GM19351 (cell line): ENCODE results near the gene LIMK1.
"Not testable (repeated sequence)": the region's sequence is repeated elsewhere in the genome, so short reads cannot be mapped to it uniquely, and the experiment has no call there.

ENCODE experiments used
- ATAC-seq: cut with Tn5 transposase; IDR thresholded peaks from one replicate; pipeline ENCODE4 v1.9.1; 2021; ENCODE audit warnings: mild to moderate bottlenecking, moderate library complexity; ENCODE audit not compliant: unreplicated experiment

Gene LIMK1

DNA sequence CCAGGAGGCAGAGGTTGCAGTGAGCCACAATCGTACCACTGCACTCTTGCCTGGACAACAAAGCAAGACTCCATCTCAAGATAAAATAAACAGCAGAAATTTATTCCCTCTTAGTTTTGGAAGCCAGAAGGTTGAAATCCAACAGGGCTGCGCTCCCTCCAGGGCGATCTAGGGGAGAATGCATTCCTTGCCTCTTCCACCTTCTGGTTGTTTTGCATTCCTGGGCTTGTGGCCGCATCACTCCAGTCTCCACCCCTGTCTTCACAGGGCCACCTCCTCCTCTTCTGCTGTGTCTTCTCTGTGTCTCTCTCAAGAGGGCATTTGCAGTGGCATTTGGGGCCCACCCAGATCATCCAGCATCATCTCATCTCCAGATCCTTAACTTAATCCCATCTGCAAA is 36.2 kb downstream of the LIMK1 start:
- ATAC-seq, result no peak

DNA sequence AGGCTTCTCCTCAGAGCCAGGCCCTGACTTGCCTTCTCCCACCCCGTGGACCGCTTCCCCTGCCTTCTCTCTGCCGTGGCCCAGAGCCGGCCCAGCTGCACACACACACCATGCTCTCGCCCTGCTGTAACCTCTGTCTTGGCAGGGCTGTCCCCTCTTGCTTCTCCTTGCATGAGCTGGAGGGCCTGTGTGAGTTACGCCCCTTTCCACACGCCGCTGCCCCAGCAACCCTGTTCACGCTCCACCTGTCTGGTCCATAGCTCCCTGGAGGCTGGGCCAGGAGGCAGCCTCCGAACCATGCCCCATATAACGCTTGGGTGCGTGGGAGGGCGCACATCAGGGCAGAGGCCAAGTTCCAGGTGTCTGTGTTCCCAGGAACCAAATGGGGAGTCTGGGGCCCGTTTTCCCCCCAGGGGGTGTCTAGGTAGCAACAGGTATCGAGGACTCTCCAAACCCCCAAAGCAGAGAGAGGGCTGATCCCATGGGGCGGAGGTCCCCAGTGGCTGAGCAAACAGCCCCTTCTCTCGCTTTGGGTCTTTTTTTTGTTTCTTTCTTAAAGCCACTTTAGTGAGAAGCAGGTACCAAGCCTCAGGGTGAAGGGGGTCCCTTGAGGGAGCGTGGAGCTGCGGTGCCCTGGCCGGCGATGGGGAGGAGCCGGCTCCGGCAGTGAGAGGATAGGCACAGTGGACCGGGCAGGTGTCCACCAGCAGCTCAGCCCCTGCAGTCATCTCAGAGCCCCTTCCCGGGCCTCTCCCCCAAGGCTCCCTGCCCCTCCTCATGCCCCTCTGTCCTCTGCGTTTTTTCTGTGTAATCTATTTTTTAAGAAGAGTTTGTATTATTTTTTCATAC is 38.0 kb downstream of the LIMK1 start:
- ATAC-seq, result no peak

DNA sequence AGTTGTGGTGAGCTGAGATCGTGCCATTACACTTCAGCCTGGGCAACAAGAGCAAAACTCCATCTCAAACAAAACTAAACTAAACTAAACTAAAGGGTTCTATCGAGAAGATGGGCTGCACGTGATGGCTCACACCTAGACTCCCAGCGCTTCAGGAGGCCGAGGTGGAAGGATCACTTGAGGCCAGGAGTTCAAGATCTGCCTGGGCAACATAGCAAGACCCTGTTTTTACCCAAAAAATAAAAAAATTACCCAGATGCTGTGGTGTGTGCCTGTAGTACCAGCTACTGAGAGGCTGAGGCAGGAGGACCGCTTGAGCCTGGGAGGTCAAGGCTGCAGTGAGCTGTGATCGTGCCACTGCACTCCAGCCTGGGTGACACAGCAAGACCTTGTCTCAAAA is 40.3 kb downstream of the LIMK1 start:
- ATAC-seq, result not testable (repeated sequence)

DNA sequence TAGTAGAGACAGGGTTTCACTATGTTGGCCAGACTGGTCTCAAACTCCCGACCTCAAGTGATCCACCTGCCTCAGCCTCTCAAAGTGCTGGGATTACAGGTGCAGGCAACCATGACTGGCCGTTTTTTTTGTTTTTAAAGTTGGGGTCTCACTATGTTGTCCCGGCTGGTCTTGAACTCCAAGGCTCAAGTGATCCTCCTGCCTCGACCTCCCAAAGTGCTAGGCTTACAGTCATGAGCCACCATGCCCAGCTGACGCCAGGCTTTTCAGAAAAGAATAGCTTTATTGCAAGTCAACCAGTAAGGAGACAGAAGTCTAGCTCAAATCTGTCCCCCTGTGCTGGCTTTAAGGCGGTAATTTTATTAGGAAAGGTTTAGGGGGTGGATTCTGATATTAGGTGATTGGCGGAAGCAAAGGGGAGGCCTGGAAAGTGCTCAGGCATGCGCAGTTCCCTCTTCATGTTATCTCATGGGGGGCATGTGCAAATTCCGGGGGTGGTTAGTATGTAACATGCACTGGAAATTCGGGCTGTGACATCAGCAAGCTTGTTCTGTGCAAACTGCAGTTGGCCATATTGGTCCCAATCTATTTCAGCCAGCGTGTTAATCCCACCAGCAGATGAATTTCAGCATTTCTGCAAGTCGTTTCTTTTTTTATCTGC is 42.7 kb downstream of the LIMK1 start:
- no peak for ATAC-seq

DNA sequence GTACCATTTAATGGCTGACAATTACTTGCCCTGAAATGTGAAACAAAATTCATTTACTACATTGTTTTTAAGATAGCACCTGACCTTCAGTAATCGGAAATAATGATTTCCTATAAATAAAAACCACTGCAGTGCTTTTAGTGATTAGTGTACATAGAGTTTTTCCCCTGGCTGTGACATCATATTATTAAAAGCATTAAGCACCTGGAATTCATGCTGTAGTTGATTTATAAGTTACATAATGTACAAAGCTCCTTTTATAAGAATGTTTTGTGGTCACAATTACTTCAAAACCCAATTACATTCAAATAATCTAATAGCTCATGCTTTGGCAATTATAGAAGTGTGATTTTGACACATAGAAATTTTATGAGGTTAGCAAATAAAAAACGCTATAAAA is 46.3 kb downstream of the LIMK1 start:
- no peak for ATAC-seq

DNA sequence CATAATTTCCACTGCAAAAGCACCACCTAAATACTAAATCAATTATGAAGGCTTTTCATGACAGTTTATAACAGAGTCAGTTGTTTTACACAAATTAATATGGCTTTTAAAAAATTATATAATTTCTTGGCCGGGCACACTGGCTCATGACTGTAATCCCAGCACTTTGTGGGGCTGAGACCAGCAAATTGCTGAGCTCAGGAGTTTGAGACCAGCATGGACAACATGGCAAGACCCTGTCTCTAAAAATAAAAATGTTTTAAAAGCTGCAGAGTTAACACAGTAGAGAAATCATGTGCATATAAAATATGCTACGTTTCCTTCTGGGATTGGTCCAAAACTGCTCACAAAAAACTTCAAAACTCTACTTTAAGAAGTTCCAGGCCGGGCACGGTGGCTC is 46.9 kb downstream of the LIMK1 start:
- no peak for ATAC-seq

DNA sequence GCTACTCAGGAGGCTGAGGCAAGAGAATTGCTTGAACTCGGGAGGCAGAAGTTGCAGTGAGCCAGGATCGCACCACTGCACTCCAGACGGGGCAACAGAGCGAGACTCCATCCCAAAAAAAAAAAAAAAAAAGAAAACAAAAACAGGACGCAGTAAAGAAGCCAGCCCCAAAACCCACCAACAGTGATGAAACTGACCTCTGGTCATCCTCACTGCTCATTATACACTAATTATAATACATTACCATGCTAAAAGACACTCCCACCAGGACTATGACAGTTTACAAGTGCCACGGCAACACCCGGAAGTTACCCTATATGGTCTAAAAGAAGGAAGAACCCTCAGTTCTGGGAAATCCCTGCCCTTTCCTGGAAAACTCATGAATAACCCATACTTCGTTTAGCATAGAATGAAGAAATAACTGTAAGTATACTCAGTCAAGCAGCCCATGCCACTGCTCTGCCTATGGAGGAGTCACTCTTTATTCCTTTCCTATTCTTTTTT is 50.6 kb downstream of the LIMK1 start:
- no peak for ATAC-seq

DNA sequence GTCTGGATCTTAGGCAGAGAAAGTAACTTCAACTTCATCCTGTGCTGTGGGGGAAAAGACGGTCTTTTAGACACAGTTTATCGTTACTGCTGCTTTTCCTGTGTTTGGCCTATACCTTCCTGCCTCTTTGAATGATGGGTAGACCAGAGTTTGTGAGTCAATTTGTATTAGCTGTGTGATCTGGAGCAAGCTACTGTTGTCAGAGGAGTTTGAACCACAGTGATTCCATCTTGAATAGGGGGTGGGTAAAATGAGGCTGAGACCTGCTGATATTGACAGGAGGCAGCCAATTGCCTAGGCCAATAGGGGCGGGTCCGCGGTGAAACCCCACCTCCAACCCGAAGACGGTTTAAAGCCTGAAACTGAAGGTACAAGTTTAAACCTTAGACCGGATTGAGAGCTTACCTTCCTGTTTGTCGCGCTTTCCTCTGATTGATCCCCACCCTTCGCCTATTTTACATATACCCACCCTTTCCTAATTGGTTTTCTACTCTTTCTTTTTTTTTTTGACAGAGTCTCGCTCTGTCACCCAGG is 54.8 kb downstream of the LIMK1 start:
- no peak for ATAC-seq

DNA sequence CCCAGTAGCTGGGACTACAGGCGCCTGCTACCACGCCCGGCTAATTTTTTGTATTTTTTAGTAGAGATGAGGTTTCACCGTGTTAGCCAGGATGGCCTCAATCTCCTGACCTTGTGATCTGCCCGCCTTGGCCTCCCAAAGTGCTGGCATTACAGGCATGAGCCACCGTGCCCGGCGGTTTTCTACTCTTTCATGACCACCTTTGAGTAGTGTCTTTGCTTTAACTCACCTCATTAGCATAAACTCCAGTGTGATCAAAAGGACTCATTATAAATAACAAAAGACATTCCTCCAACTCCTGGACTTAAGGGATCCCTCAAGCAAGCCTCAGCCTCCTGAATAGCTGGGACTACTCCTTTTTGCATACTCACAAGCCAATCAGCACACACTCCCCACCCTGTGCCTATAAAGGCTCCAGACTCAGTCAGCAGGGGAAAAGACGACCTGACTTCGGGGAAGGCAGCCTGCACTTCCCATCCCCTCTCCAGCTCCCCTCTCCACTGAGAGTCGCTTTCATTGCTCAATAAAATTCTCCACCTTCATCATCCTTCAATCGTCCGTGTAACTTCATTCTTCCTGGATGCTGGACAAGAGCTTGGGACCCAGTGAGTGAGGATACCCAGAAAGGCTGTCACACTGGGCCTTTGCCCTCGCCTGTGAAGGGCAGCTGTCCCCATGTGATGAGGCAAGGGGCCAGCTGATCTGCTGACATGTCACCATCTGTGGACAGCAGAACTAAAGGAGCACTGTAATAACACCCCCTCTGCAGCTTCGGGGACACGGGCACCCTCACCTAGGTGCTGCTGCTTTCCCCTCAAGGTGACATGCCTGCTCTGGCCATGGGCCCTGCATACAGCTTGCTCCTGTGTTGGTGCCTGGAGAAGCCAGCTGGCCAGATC is 55.6 kb downstream of the LIMK1 start:
- no peak for ATAC-seq

DNA sequence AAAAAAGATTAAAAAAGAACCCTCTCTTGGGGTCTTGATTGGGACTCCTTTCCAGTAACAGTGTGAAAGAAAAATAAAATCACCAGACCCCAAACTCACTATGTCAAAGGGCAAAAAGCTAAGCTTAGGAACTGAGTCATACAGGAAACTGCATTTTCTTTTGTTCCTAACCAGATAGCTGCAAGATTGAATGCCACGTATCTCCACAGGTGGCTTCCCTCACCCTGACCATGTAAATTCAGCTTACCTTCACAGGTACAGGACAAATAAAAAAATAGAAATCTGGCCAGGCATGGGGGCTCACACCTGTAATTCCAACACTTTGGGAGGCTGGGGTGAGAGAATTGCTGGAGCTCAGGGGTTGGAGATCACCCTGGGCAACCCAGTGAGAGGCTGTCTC is 58.1 kb downstream of the LIMK1 start:
- no peak for ATAC-seq

DNA sequence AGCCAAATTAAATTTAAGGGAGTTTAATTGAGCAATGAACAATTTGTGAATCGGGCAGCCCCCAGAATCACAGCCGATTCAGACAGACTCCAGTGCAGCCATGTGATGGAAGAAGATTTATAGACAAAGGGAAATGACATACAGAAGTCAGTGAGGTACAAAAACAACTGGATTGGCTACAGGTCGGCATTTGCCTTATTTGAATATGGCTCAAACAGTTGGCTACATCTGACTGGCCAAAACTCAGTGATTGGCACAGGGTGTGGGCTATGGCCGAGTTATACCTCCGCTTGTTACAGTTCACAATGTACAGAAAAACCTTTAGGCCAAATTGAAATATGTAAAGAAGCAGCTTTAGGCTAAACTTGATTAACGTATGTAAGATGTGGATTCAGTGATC is 59.8 kb downstream of the LIMK1 start:
- ATAC-seq, result no peak

DNA sequence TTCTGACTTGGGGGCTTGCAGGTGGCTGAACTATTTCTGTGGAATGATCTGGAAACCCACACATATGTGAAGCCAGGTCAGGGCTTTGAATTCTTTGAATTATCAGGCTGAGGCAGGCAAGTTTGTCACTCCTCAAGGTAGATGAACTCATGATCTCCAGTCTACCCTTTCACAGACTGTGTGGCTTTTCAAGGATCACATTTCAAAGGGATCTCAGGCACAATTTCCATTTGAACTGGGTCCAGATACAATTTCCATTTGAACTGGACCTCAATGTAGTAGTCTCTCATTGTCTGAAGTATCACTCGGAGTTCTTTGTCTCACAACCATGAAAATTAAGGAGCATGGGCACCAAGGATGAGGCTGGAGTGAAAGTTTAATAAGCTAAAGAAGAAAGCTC is 64.9 kb downstream of the LIMK1 start:
- ATAC-seq, result no peak

DNA sequence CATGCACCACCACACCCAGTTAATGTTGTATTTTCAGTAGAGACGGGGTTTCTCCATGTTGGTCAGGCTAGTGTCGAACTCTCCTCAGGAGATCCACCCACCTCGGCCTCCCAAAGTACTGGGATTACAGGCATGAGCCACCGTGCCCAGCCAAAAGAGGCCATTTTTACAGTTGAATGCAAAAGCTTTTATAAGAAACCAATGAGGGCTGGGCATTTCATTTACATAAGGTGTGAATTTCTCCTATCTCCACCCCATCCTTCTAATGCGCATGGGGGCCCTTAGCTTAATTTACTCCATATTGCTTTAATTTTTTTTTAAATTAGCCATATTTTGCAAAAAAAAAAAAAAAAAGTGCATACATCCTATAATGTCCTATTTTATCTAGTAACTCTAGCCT is 65.5 kb downstream of the LIMK1 start:
- no peak for ATAC-seq

DNA sequence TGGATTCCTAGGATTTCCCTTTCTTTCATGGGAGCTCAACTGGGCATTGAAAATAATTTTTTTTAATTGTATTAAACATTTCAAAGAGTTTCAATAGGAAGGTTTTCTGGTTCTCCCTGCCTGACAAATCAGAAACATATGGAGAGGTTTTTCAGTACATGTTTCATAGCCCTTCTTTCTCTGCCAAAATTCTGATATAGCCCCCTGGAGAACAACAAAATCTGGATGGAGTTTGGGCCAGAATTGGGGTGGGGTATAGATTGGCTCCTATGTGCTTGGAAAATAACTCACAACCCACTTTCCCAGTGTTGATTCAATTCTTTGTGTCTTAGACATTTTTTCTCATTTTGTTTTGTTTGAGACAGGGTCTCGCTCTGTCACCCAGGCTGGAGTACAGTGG is 66.0 kb downstream of the LIMK1 start:
- ATAC-seq, result no peak

DNA sequence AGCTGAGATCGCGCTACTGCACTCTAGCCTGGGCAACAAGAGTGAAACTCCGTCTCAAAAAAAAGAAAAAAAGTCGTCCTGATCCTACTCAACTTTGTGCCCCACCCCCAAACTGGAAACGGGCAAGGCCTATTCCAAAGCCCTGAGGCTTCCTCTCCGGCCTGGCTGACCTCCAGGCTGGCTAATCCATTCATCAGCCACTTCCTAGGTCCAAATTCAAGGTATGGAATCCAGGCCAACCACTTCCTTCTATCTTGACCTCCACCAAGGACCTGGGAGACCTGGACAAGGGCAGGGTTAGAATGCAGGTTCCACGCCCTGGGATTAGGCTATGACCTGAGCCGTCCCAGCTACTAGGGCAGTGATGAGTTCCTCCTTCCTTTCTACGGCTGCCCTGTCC is 70.1 kb downstream of the LIMK1 start:
- ATAC-seq, result no peak

DNA sequence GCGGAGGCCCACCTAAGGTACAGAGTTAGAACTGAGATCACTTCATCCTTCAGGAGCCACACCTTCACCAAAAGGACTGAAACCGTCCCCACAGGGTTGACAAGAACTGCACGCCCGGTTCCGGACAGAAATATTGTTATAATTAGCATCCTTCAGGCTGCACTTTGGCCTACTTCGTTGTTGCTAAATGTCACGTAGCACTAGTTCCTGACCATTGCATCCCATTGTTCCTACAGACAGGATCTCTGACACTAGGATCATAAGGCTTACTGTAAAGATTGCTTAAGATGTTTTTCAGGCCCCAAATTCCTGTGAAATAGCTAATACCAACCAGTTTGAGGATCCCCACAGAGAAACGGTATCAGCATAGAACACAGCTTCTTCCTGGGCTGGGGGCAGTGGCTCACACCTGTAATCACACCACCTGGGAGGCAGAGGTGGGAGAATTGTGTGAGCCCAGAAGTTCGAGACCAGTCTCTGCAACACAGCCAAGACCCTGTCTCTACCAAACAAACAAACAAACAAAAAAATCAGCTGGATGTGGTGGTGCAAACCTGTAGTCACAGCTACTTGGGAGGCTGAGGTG is 72.3 kb downstream of the LIMK1 start:
- ATAC-seq, result no peak

DNA sequence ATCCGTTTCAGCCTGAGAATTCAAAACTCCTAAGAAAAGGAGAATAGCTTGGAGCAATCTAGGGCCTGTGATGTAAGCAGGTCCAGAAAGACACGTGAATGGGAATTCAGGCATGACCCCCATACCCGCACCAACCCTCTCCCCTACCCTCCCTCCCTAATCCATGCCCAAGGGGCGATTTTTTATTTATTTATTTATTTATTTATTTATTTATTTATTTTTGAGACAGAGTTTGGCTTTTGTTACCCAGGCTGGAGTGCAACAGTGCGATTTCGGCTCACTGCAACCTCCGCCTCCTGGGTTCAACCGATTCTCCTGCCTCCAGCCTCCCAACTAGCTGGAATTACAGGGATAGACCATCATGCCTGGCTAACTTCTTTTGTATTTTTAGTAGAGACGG is 74.0 kb downstream of the LIMK1 start:
- ATAC-seq, result no peak

DNA sequence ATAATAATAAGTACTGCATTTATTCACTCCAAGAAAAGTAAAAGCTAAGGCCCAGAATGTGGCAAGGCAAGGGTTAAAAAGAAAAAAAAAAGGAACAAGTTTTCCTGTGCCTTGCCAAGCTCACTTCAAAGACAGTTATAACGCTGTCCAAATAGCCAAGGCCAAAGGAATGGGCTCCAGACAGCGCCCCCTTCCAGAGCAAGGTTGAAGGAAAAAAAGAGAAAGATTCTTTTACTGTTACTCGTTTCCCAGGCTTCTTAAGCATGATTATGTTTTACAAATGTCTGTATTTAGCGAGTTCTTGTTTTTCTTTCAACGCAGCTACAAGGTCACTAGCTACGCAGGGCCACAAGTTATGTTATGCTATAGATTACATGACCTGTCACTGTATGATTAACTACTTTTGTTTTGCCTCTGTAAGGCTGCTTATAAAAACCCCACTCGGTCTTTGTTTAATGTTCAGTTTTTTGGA is 81.4 kb downstream of the LIMK1 start:
- ATAC-seq, result no peak

DNA sequence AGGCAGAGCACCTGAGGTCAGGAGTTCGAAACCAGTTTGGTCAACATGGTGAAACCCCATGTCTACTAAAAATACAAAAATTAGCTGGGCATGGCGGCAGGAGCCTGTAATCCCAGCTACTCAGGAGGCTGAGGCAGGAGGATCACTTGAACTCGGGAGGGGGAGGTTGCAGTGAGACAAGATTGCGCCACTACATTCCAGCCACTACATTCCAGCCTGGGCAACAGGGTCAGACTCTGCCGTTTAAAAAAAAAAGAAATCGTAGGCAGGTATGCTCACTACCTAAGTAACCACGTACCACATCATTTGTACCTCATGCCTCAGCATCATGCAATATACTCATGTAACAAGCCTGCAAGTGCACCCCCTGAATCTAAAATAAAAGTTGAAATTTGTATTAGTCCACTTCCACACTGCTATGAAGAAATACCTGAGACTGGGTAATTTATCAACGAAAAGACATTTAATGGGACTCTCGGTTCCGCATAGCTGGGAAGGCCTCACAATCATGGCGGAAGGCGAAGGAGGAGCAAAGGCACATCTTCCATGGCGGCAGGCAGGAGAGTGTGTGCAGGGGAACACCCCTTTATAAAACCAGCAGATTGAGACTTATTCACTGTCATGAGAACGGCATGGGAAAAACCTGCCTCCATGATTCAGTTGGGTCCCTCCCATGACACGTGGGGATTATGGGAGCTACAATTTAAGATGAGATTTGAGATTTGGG is 82.4 kb downstream of the LIMK1 start:
- ATAC-seq, result no peak

DNA sequence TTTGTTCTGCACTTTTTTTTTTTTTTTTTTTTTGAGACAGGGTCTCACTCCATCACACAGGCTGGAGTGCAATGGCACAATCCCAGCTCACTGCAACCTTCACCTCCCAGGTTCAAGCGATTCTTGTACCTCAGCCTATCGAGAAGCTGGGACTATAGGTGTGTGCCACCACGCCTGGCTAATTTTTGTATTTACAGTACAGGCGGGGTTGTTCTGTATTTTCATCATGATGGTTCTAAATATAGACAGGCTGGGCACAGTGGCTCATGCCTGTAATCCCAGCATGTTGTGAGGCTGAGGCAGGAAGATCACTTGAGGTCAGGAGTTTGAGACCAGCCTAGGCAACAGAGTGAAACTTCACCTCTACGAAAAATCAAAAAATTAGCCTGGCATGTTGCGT is 83.7 kb downstream of the LIMK1 start:
- not testable (repeated sequence) for ATAC-seq
